KMS-11 (cell line): ENCODE results near the gene PPP1CB.

ENCODE experiments used
- H2AFZ ChIP-seq: fragments of 200-600 bp; sonication (generic); 2 replicates; pipeline ENCODE4 v1.6.1; 2016; ENCODE audit warnings: antibody characterized with exemption, mixed run types, low read depth
- H3K27ac ChIP-seq: fragments of 200-600 bp; sonication (generic); 2 replicates; pipeline ENCODE4 v1.6.1; 2016; ENCODE audit warnings: mild to moderate bottlenecking, mixed run types
- H3K27me3 ChIP-seq: fragments of 200-600 bp; sonication (generic); 2 replicates; pipeline ENCODE4 v1.6.1; 2017; ENCODE audit warnings: mild to moderate bottlenecking, low read depth, mixed run types, moderate library complexity; ENCODE audit not compliant: insufficient read depth
- H3K36me3 ChIP-seq: fragments of 200-600 bp; sonication (generic); 2 replicates; pipeline ENCODE4 v1.6.1; 2017; ENCODE audit warnings: mild to moderate bottlenecking, mixed run types; ENCODE audit not compliant: insufficient read depth
- H3K4me1 ChIP-seq: fragments of 200-600 bp; sonication (generic); 2 replicates; pipeline ENCODE4 v1.6.1; 2016; ENCODE audit warnings: mild to moderate bottlenecking, low read depth, mixed run types; ENCODE audit not compliant: poor library complexity, severe bottlenecking
- H3K4me2 ChIP-seq: fragments of 200-600 bp; sonication (generic); 2 replicates; pipeline ENCODE4 v1.7.0; 2016; ENCODE audit warnings: mild to moderate bottlenecking, mixed run types
- H3K4me3 ChIP-seq: fragments of 200-600 bp; sonication (generic); IDR thresholded peaks from 2 replicates; pipeline ENCODE4 v1.6.1; 2017; ENCODE audit warnings: low read depth, low read length, mixed read lengths; ENCODE audit not compliant: insufficient read depth
- H3K79me2 ChIP-seq: fragments of 200-600 bp; sonication (generic); 2 replicates; pipeline ENCODE4 v1.6.1; 2016; ENCODE audit warnings: low read depth, mixed run types; ENCODE audit not compliant: insufficient read depth
- H3K9ac ChIP-seq: fragments of 200-600 bp; sonication (generic); 2 replicates; pipeline ENCODE4 v1.6.1; 2016; ENCODE audit warnings: mild to moderate bottlenecking, mixed run types
- H4K20me1 ChIP-seq: fragments of 200-600 bp; sonication (generic); 2 replicates; pipeline ENCODE4 v1.6.1; 2016; ENCODE audit warnings: mild to moderate bottlenecking, mixed run types; ENCODE audit not compliant: insufficient read depth
- TF ChIP-seq, protein P1 (sequence below): fragments of 200-600 bp; sonication (generic); conservative IDR thresholded peaks from 2 replicates; pipeline ENCODE4 v1.6.1; 2017; ENCODE audit warnings: low read depth, mild to moderate bottlenecking, antibody characterized with exemption, low read length, moderate library complexity, mixed read lengths

The PPP1CB gene

DNA sequence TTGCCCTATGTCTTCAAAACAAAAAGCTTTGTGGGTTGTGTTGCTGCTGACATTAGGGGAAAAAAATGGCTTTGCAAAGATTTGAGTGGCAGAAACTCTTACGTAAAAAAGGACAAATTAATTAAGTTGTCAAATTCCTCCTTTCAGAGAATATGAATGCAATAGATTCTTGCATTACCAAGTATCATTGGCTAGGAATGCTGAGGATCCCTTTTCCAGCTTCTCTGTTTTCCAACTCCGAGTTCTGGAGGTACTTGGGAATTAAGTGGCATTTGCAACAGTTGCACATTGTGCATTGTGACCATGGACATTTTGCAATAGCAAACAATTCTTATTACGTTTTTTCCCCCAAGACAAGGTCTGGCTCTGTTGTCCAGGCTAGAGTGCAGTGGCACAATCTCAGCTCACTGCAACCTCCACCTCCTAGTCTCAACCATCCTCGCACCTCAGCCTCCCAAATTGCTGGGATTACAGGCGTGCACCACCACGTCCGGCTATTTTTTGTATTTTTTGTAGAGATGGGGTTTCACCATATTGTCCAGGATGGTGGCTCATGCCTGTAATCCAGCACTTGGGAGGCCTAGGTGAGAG is 29.9 kb upstream of the PPP1CB start:
- H3K4me1 ChIP-seq = no peaks in the 10 kb centered on the region
- no peak overlapping the region for H3K27ac ChIP-seq

DNA sequence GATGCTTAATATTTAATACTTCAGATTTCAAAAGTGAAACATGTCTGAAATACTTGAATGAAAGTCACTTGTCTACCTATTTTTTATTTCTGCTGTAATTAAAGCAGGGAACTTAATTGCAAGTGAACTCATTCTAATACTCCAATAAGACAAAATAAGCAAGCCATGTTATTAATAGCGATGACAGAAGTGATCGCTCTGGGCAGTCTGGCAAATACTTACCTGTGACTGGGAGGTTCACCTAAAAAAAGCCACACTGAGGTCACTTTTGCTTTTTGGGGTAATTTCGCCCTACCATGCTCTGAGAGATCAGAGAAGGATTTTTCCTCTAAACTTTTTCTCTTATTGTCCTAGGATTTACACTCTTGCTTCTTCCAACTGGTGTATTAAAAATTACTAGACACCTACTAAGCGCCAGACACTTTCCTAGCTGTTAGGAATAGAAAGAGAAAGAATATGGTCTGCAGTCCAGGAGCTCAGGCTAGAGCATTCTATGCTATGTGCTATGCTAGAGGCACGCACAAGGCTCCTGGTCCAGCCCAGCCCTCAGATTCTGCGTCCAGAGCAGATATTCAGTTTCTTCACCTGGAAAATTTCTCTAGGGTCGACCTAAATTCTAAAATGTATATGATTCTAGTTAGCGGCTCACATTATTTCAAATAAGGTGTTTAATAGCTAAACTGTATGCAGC is 26.5 kb upstream of the PPP1CB start:
- Histone ChIP-seq H3K27me3 (no peaks in the 10 kb centered on the region), H3K4me3 (no peak overlapping the region), H2AFZ (no peak overlapping the region), H3K4me2 (no peak overlapping the region), H3K27ac (no peak overlapping the region), H3K9ac (no peak overlapping the region), H3K4me1 (no peaks in the 10 kb centered on the region), H3K36me3 (no peaks in the 10 kb centered on the region), H3K79me2 (no peaks in the 10 kb centered on the region), H4K20me1 (no peaks in the 10 kb centered on the region)
- TF ChIP-seq, protein P1, sequence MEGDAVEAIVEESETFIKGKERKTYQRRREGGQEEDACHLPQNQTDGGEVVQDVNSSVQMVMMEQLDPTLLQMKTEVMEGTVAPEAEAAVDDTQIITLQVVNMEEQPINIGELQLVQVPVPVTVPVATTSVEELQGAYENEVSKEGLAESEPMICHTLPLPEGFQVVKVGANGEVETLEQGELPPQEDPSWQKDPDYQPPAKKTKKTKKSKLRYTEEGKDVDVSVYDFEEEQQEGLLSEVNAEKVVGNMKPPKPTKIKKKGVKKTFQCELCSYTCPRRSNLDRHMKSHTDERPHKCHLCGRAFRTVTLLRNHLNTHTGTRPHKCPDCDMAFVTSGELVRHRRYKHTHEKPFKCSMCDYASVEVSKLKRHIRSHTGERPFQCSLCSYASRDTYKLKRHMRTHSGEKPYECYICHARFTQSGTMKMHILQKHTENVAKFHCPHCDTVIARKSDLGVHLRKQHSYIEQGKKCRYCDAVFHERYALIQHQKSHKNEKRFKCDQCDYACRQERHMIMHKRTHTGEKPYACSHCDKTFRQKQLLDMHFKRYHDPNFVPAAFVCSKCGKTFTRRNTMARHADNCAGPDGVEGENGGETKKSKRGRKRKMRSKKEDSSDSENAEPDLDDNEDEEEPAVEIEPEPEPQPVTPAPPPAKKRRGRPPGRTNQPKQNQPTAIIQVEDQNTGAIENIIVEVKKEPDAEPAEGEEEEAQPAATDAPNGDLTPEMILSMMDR = no peak

More for the DNA sequence above, 29.9 kb upstream of the PPP1CB start:
- TF ChIP-seq, protein P1 = no peak
- no peaks in the 10 kb centered on the region for H3K79me2 ChIP-seq
- H3K4me2 ChIP-seq = no peak overlapping the region
- no peak overlapping the region for H3K9ac ChIP-seq
- H3K36me3 ChIP-seq = no peaks in the 10 kb centered on the region
- H3K4me3 ChIP-seq = no peak overlapping the region
- no peak overlapping the region for H2AFZ ChIP-seq
- H4K20me1 ChIP-seq = no peaks in the 10 kb centered on the region
- no peaks in the 10 kb centered on the region for H3K27me3 ChIP-seq

DNA sequence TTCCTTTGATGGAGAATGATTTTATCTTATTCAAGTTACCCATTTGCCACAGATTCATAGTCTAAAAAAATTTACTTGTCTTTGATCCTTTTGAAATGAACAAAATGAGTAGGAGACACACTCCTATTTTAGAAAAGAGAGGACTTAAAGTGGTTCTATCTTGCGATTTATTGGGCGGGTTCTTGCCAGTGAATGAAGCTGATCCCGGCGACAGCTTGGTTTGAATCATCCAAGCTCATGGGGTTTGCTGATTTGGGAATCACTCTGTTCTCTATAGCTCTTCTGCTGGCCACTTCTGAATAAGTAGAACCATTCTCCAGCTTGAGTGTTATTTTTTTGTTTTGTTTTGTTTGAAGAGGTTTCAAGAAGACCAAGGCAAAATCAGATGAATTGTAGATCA is 25.5 kb upstream of the PPP1CB start:
- H3K4me1 ChIP-seq = no peaks in the 10 kb centered on the region
- H3K27ac ChIP-seq = no peak overlapping the region
- no peaks in the 10 kb centered on the region for H3K79me2 ChIP-seq
- TF ChIP-seq, protein P1 = no peak
- H3K27me3 ChIP-seq = no peaks in the 10 kb centered on the region
- H3K4me2 ChIP-seq = no peak overlapping the region
- H2AFZ ChIP-seq = no peak overlapping the region
- H3K4me3 ChIP-seq = no peak overlapping the region
- H4K20me1 ChIP-seq = no peaks in the 10 kb centered on the region
- H3K9ac ChIP-seq = no peak overlapping the region
- H3K36me3 ChIP-seq = no peaks in the 10 kb centered on the region

DNA sequence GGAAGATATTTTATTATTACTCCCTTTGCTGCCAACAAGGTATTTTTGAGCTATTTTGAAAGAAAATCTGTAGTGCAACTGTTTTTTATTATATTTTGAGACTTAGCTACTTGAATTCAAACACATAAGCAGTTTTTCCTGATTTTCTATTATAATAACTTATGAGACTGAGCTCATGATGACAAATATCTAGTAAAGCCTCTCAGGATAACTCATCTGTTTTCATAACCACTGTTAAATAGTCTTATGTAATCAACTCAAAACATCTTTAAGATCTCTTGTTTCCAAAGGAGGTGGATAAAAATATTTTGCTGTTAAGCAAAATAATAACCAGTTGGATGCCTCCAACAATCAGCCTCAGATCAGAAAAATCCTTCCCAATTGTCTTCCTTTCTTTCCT is 21.9 kb upstream of the PPP1CB start:
- Histone ChIP-seq H3K9ac (no peak overlapping the region), H3K4me2 (no peak overlapping the region), H3K27me3 (no peaks in the 10 kb centered on the region), H3K36me3 (no peaks in the 10 kb centered on the region), H3K79me2 (no peaks in the 10 kb centered on the region), H3K27ac (no peak overlapping the region), H2AFZ (no peak overlapping the region), H3K4me1 (no peaks in the 10 kb centered on the region), H3K4me3 (no peak overlapping the region), H4K20me1 (no peaks in the 10 kb centered on the region)
- TF ChIP-seq, protein P1 = no peak
